GM12878 (cell line): ENCODE results near the gene PQBP1. TPM values are rescaled to one million over a fixed set of nuclear protein-coding genes. Genes with fewer than 3 reads are reported as not detected.

Experiments used
- ATAC-seq: fragments of 200-7000 bp; cut with Tn5 transposase; 3 replicates; pipeline ENCODE4 v1.9.1; 2020; ENCODE audit warnings: mild to moderate bottlenecking, moderate library complexity
- BruUV-seq: library from RNA; stranded (reverse); fragments of 400-500 nt; replicated peaks from 2 replicates; lab custom pipeline; 2021; lab: Mats Ljungman, UMichigan
- CTCF ChIA-PET: fragments of 300-600 bp; sonication (Branson Sonifier 250); formaldehyde crosslinking; extraction: SDS; loops from one replicate; lab custom pipeline; 2021; ENCODE audit warnings: inconsistent platforms; lab: Yijun Ruan, JAX
- POLR2A ChIA-PET: fragments of 350-600 bp; formaldehyde crosslinking; extraction: SDS; loops from one replicate; lab custom pipeline; 2021; ENCODE audit warnings: inconsistent platforms; lab: Charles Lee
- RAD21 ChIA-PET: fragments of 300-600 bp; sonication (Branson Sonifier 250); formaldehyde crosslinking; loops from one replicate; lab custom pipeline; 2023; ENCODE audit warnings: antibody characterized with exemption; ENCODE audit not compliant: unreplicated experiment; lab: Charles Lee
- SMC1A ChIA-PET: fragments of 300-600 bp; sonication (Branson Sonifier 250); formaldehyde crosslinking; loops from one replicate; lab custom pipeline; 2023; ENCODE audit not compliant: unreplicated experiment, uncharacterized antibody; lab: Charles Lee
- DNase-seq: peaks from one replicate; pipeline ENCODE4 v3.0.0-alpha.2; 2011; ENCODE audit warnings: low read depth, low spot score
- FAIRE-seq: peaks from 3 replicates; lab custom pipeline; 2011; peaks lifted over from hg19 to GRCh38; lab: Jason Lieb, UNC
- H2AFZ ChIP-seq: 2 replicates; pipeline ENCODE4 v1.6.0; 2011; ENCODE audit warnings: low read depth, low read length, control low read depth; ENCODE audit not compliant: control insufficient read depth
- H3K27ac ChIP-seq: 2 replicates; pipeline ENCODE4 v1.5.1; 2011; ENCODE audit warnings: control low read depth; ENCODE audit not compliant: control insufficient read depth, insufficient read depth
- H3K27me3 ChIP-seq, 2 experiments: replicated peaks in 1 of 2; 2 replicates each; pipeline versions ENCODE4 v1.6.0 to v1.6.1; 2011; ENCODE audit warnings: low read length in 1 of 2; ENCODE audit not compliant: control insufficient read depth in 2 of 2, insufficient read depth in 2 of 2
- H3K36me3 ChIP-seq, 2 experiments: 2 replicates each; pipeline ENCODE4 v1.5.1; 2011; ENCODE audit warnings: low read length in 1 of 2; ENCODE audit not compliant: control insufficient read depth in 2 of 2, insufficient read depth in 2 of 2
- H3K4me1 ChIP-seq: 2 replicates; pipeline ENCODE4 v1.6.1; 2011; ENCODE audit warnings: mild to moderate bottlenecking, low read length, moderate library complexity, mixed read lengths; ENCODE audit not compliant: control insufficient read depth, insufficient read depth
- H3K4me2 ChIP-seq: 2 replicates; pipeline ENCODE4 v1.6.0; 2011; ENCODE audit warnings: control low read depth; ENCODE audit not compliant: control insufficient read depth, insufficient read depth
- H3K4me3 ChIP-seq: fragments of 200-600 bp; sonication (generic); 2 replicates; pipeline ENCODE4 v1.5.1; 2016
- H3K79me2 ChIP-seq: 2 replicates; pipeline ENCODE4 v1.6.0; 2011; ENCODE audit warnings: low read length; ENCODE audit not compliant: control insufficient read depth, insufficient read depth
- H3K9ac ChIP-seq: 2 replicates; pipeline ENCODE4 v1.8.0; 2011; ENCODE audit warnings: low read length, control low read depth, mixed read lengths; ENCODE audit not compliant: control insufficient read depth, insufficient read depth
- H3K9me3 ChIP-seq: replicated peaks from 3 replicates; pipeline ENCODE4 v1.5.1; 2011; ENCODE audit warnings: mild to moderate bottlenecking, low read length; ENCODE audit not compliant: control insufficient read depth, insufficient read depth
- H4K20me1 ChIP-seq: 2 replicates; pipeline ENCODE4 v1.6.0; 2011; ENCODE audit not compliant: control insufficient read depth, insufficient read depth
- BCL11A ChIP-seq: IDR thresholded peaks from 2 replicates; pipeline ENCODE4 v1.6.1; 2011; ENCODE audit warnings: low read depth, low read length
- BHLHE40 ChIP-seq, 2 experiments: fragments of 450-650 bp in 1 of 2; IDR thresholded peaks; 2 replicates each; pipeline ENCODE4 v1.6.1; 2011 to 2017; ENCODE audit warnings: low read depth in 2 of 2, borderline replicate concordance in 1 of 2, improper control_type of control experiment in 1 of 2, low read length in 1 of 2, mild to moderate bottlenecking in 1 of 2
- CHD4 ChIP-seq: fragments of 200-600 bp; sonication (generic); IDR thresholded peaks from 2 replicates; pipeline ENCODE4 v1.6.1; 2016; ENCODE audit warnings: mild to moderate bottlenecking
- ESRRA ChIP-seq: IDR thresholded peaks from 2 replicates; pipeline ENCODE4 v1.6.1; 2012; ENCODE audit warnings: mild to moderate bottlenecking, low read length, improper control_type of control experiment
- HCFC1 ChIP-seq: fragments of 150-350 bp; IDR thresholded peaks from 2 replicates; pipeline ENCODE4 v1.6.1; 2014; ENCODE audit warnings: low read length
- IKZF2 ChIP-seq, 2 experiments: fragments of 450-650 bp; IDR thresholded peaks; 2 replicates each; pipeline ENCODE4 v1.6.1; 2017; ENCODE audit warnings: mild to moderate bottlenecking in 2 of 2, moderate library complexity in 2 of 2
- IRF4 ChIP-seq: IDR thresholded peaks from 2 replicates; pipeline ENCODE4 v1.6.1; 2011; ENCODE audit warnings: low read depth, low read length
- KDM1A ChIP-seq: fragments of 200-600 bp; sonication (generic); IDR thresholded peaks from 2 replicates; pipeline ENCODE4 v1.6.1; 2016; ENCODE audit warnings: borderline replicate concordance
- MYB ChIP-seq: fragments of 150-350 bp; IDR thresholded peaks from 2 replicates; pipeline ENCODE4 v1.6.1; 2014; ENCODE audit warnings: mild to moderate bottlenecking, low read depth, low read length, borderline replicate concordance
- NFXL1 ChIP-seq: fragments of 450-650 bp; IDR thresholded peaks from 2 replicates; pipeline ENCODE4 v1.6.1; 2017; ENCODE audit warnings: antibody characterized with exemption, mild to moderate bottlenecking, borderline replicate concordance
- RBBP5 ChIP-seq: fragments of 200-600 bp; sonication (generic); conservative IDR thresholded peaks from 2 replicates; pipeline ENCODE4 v1.6.1; 2016
- RUNX3 ChIP-seq: IDR thresholded peaks from 2 replicates; pipeline ENCODE4 v1.6.1; 2012; ENCODE audit warnings: low read length, inconsistent platforms
- SREBF1 ChIP-seq: IDR thresholded peaks from 2 replicates; pipeline ENCODE4 v1.6.1; 2012; ENCODE audit warnings: mild to moderate bottlenecking, low read length
- SRF ChIP-seq, 2 experiments: IDR thresholded peaks; 2 replicates each; pipeline ENCODE4 v1.6.1; 2011; ENCODE audit warnings: low read depth in 2 of 2, low read length in 2 of 2, mild to moderate bottlenecking in 1 of 2, moderate library complexity in 1 of 2
- TARDBP ChIP-seq: IDR thresholded peaks from 2 replicates; pipeline ENCODE4 v1.6.1; 2016; ENCODE audit warnings: borderline replicate concordance
- TBL1XR1 ChIP-seq: IDR thresholded peaks from 2 replicates; pipeline ENCODE4 v1.6.1; 2012; ENCODE audit warnings: low read depth, low read length, improper control_type of control experiment
- TCF3 ChIP-seq: IDR thresholded peaks from 2 replicates; pipeline ENCODE4 v1.6.1; 2012; ENCODE audit warnings: low read depth, mild to moderate bottlenecking, low read length, borderline replicate concordance; ENCODE audit not compliant: insufficient read depth
- USF1 ChIP-seq: IDR thresholded peaks from 2 replicates; pipeline ENCODE4 v1.6.1; 2011; ENCODE audit warnings: borderline replicate concordance, low read depth, mild to moderate bottlenecking, moderate library complexity, mixed read lengths, low read length; ENCODE audit not compliant: insufficient read depth; ENCODE audit errors: extremely low read length
- YBX1 ChIP-seq: fragments of 450-650 bp; IDR thresholded peaks from 2 replicates; pipeline ENCODE4 v1.6.1; 2016; ENCODE audit warnings: antibody characterized with exemption
- ZBTB4 ChIP-seq: fragments of 450-650 bp; formaldehyde crosslinking; IDR thresholded peaks from 2 replicates; pipeline ENCODE4 v1.4.0; 2022; ENCODE audit warnings: mild to moderate bottlenecking, moderate library complexity
- ZNF622 ChIP-seq: fragments of 450-650 bp; IDR thresholded peaks from 2 replicates; pipeline ENCODE4 v1.6.1; 2017; ENCODE audit warnings: mild to moderate bottlenecking, inconsistent platforms
- WGBS: methylation state at CpG from one replicate; pipeline ENCODE4 v1.1.6; 2016; ENCODE audit warnings: low lambda C conversion rate; ENCODE audit not compliant: insufficient replicate concordance, insufficient coverage; ENCODE audit errors: missing lambda C conversion rate; 5-methylcytosine and 5-hydroxymethylcytosine counted together
- in situ Hi-C: fragments of 300-500 bp; cut with MboI; formaldehyde crosslinking; loops from 9 replicates; pipeline ENCODE4 v1.14.3; 2018; ENCODE audit warnings: mixed read lengths
- intact Hi-C: fragments of 100-400 bp; cut with micrococcal nuclease; formaldehyde crosslinking; loops from one replicate; pipeline ENCODE4 v1.14.2; 2022; ENCODE audit not compliant: unreplicated experiment
- polyA plus RNA-seq, 11 experiments: library from polyadenylated mRNA; depleted of rRNA in 4 of 11; unstranded in 6 of 11; stranded (reverse) in 5 of 11; fragments of >200 nt; fragmentation: Nextera tagmentation in 4 of 11; fragmentation: Illumina TruSeq in 1 of 11; extraction: Ambion mirVana in 4 of 11; extraction: Trizol in 1 of 11; gene quantifications; 1 replicate in 1 of 11; 2 replicates in 10 of 11; pipeline versions ENCODE4 v1.2.1 to v1.2.3, GENCODE V29; 2011 to 2016; ENCODE audit warnings: inconsistent platforms in 2 of 11, missing spikeins in 2 of 11, low read depth in 1 of 11
- total RNA-seq, 4 experiments: library from RNA; depleted of rRNA in 3 of 4; stranded (reverse); fragments of >200 nt in 3 of 4; fragmentation: Illumina TruSeq in 1 of 4; extraction: Trizol in 1 of 4; gene quantifications; 2 replicates each; pipeline versions ENCODE4 v1.2.1 to v1.2.3, GENCODE V29; 2013 to 2021

PQBP1 gene
- total and polyA plus RNA-seq, 10 of the 15 experiments (the other 5 are each of a cell fraction or from before 2014, with no cell fraction given) = 12.5 to 74.8 (median 68.5) TPM

GRCh38 chrX:48897157-48897624 lies 539 bp upstream of the PQBP1 start:
- Histone ChIP-seq H3K36me3 (peaks cover 0 to 1% of the 10 kb centered on the region in 2 experiments; a peak in 2 of 4 replicates), H3K27ac (peak overlapping the region; percentile 93), H3K4me3 (peak overlapping the region; percentile 77), H2AFZ (peak overlapping the region; percentile 30; the same call in 1 of the 2 replicates), H3K27me3 (no peaks in the 10 kb centered on the region), H3K79me2 (peaks cover 22% of the 10 kb centered on the region), H3K9me3 (no peaks in the 10 kb centered on the region; the same call in 2 of the 3 replicates), H3K9ac (peak overlapping the region; percentile 93), H3K4me2 (peak overlapping the region; percentile 71), H3K4me1 (no peaks in the 10 kb centered on the region), H4K20me1 (no peaks in the 10 kb centered on the region)
- ChIA-PET RAD21 (interaction anchor here (0.8 to 3.5 kb wide), 8 partner anchors 15 to 249 kb away, joined by 3 to 15 read pairs (median 6); partner anchors contain the start of genes HDAC6, KCND1 and SLC35A2), SMC1A (interaction anchor here (1.3 to 2.7 kb wide), 3 partner anchors 49 to 249 kb away, joined by 3 to 8 read pairs (median 3); no protein-coding TSS in a partner anchor), CTCF (interaction anchor here (0.6 to 1.2 kb wide), 4 partner anchors 19 to 49 kb away, joined by 3 to 7 read pairs (median 4); no protein-coding TSS in a partner anchor), POLR2A (interaction anchor here (0.5 to 2.1 kb wide), 12 partner anchors 14 to 328 kb away, joined by 3 to 15 read pairs (median 4); partner anchors contain the start of genes GRIPAP1, HDAC6, SLC35A2 and TFE3)
- FAIRE-seq (no peak), ATAC-seq (peak; percentile 46), DNase-seq (no peak)
- BruUV-seq = no TSS peak
- in situ Hi-C loops (no loop called here), intact Hi-C loops (loop anchor here (5.0 to 10.0 kb wide), 2 partner anchors 145 to 422 kb away; partner anchors contain the start of genes FTSJ1, SLC38A5 and TFE3)
- WGBS = 45% methylated on average over 38 of the region's 38 CpGs
- TF ChIP-seq NFXL1 (no peak), MYB (no peak), BCL11A (no peak), TCF3 (no peak), IRF4 (no peak), HCFC1 (no peak), ZBTB4 (CRISPR knock-in tag) (no peak), BHLHE40 (IDR thresholded peaks at IDR 0.05; ENCODE audit: borderline replicate concordance in 1 of 2, low read depth in 2 of 2, low read length in 1 of 2) (peak in 1 of 2 experiments; percentile 29; a peak in 2 of 4 replicates), ESRRA (no peak), CHD4 (no peak), ZNF622 (no peak), IKZF2 (IDR thresholded peaks at IDR 0.05) (peak in 1 of 2 experiments; percentile 7; a peak in 1 of 4 replicates), TBL1XR1 (no peak), TARDBP (no peak), USF1 (no peak), KDM1A (no peak), SRF (IDR thresholded peaks at IDR 0.05; ENCODE audit: low read depth in 2 of 2, low read length in 2 of 2) (no peak), SREBF1 (no peak), YBX1 (no peak), RBBP5 (no peak), RUNX3 (no peak)
